Fibroblast of villous mesenchyme (primary cell): Measurements from ENCODE around the gene SLC8B1. TPM values are rescaled to one million over a fixed set of nuclear protein-coding genes. Genes with fewer than 3 reads are reported as not detected.

Experiments
- DNase-seq: peaks from one replicate; pipeline ENCODE4 v3.0.0-alpha.2; 2010; ENCODE audit warnings: low read depth
- H3K4me3 ChIP-seq: 2 replicates; pipeline ENCODE4 v1.5.1; 2011; ENCODE audit warnings: low read depth, mild to moderate bottlenecking, low read length
- CTCF ChIP-seq: IDR thresholded peaks from 2 replicates; pipeline ENCODE4 v1.5.1; 2012; ENCODE audit warnings: low read depth, mild to moderate bottlenecking, low read length; ENCODE audit not compliant: insufficient read depth
- total RNA-seq: library from RNA; depleted of rRNA; stranded (reverse); fragments of >200 nt; gene quantifications from 2 replicates; pipeline ENCODE4 v1.2.3, GENCODE V29; 2012

SLC8B1 gene
- total RNA-seq, 1 donor: 22.9 TPM

GRCh38 chr12:113333418-113333750 is 1.5 kb downstream of the SLC8B1 start:
- H3K4me3 ChIP-seq: no peak overlapping the region
- DNase-seq: no peak
- TF ChIP-seq CTCF: no peak

- TF ChIP-seq CTCF: no peak
- DNase-seq: no peak
- no peak overlapping the region for H3K4me3 ChIP-seq
Measured at GRCh38 chr12:113332688-113333417, 2.1 kb downstream of the SLC8B1 start.

- no peak for TF ChIP-seq CTCF
- no peak overlapping the region for H3K4me3 ChIP-seq
- no peak for DNase-seq
Measured at GRCh38 chr12:113330505-113330904, 4.4 kb downstream of the SLC8B1 start.

- no peak for TF ChIP-seq CTCF
- no peak overlapping the region for H3K4me3 ChIP-seq
- no peak for DNase-seq
Measured at GRCh38 chr12:113329791-113330417, 5.0 kb downstream of the SLC8B1 start.

GRCh38 chr12:113329022-113329790 is 5.7 kb downstream of the SLC8B1 start:
- no peak overlapping the region for H3K4me3 ChIP-seq
- DNase-seq: peak; percentile 31
- no peak for TF ChIP-seq CTCF

- no peak overlapping the region for H3K4me3 ChIP-seq
- no peak for DNase-seq
- TF ChIP-seq CTCF: no peak
Measured at GRCh38 chr12:113328368-113328889, 6.5 kb downstream of the SLC8B1 start.
